Cardiac fibroblast (primary cell): ENCODE measurements around the gene GFRAL.

Experiments used
- DNase-seq, 2 donors: peaks; one replicate each; pipeline versions ENCODE4 v3.0.0 to v3.0.0-alpha.2; 2010; ENCODE audit warnings: low read depth in 2 of 2
- H3K4me3 ChIP-seq, 2 donors: replicated peaks in 1 of 2; 1 replicate in 1 of 2; 2 replicates in 1 of 2; pipeline ENCODE4 v1.5.1; 2011; ENCODE audit warnings: low read depth in 2 of 2, low read length in 2 of 2, mild to moderate bottlenecking in 2 of 2, moderate library complexity in 1 of 2
- TF ChIP-seq, protein P1 (sequence below): IDR thresholded peaks from one replicate; pipeline ENCODE4 v1.5.1; 2011; ENCODE audit warnings: low read depth, mild to moderate bottlenecking, low read length, inconsistent platforms

The GFRAL gene

DNA sequence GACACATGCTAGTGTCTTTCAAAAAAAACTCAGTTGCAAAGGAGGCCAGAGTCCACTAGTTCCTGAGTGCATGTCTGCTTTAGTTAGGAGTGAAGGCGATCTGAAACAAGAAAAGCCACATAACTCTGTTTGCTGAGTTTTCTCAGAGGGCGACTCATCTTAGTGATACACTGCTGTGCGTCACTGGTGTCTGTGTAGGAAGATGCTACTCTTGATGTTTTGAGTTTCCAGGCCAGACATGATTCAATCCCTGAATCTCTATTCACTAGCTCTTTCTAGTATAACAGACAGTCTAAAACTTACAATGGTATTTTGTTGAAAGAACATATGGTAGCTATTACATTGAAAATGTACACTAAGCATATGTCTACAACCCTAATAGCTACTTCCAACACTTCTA is 60.9 kb downstream of the GFRAL start:
- TF ChIP-seq, protein P1, sequence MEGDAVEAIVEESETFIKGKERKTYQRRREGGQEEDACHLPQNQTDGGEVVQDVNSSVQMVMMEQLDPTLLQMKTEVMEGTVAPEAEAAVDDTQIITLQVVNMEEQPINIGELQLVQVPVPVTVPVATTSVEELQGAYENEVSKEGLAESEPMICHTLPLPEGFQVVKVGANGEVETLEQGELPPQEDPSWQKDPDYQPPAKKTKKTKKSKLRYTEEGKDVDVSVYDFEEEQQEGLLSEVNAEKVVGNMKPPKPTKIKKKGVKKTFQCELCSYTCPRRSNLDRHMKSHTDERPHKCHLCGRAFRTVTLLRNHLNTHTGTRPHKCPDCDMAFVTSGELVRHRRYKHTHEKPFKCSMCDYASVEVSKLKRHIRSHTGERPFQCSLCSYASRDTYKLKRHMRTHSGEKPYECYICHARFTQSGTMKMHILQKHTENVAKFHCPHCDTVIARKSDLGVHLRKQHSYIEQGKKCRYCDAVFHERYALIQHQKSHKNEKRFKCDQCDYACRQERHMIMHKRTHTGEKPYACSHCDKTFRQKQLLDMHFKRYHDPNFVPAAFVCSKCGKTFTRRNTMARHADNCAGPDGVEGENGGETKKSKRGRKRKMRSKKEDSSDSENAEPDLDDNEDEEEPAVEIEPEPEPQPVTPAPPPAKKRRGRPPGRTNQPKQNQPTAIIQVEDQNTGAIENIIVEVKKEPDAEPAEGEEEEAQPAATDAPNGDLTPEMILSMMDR: no peak
- peak in 1 of 2 donors; percentile 25 for DNase-seq
- no peak overlapping the region for H3K4me3 ChIP-seq

DNA sequence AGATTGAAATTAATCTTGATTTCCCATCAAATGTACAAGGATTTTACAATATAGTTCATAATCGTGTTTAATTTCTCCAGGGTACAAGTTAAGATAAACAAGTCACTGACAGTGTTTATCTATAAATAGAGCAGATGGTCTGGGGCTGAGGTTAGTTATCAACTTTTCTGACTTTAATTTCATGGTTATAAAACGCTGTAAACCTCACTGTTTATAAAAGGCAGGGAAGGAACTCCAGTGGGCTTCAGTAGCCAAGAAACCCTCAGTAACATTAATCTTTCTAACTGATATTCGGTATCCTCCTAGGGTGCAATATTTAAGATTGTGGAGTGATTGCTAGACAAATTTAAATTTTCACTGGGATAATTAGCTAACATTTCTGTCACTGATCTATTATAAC is 68.6 kb downstream of the GFRAL start:
- TF ChIP-seq, protein P1: no peak
- no peak for DNase-seq
- H3K4me3 ChIP-seq: no peak overlapping the region

DNA sequence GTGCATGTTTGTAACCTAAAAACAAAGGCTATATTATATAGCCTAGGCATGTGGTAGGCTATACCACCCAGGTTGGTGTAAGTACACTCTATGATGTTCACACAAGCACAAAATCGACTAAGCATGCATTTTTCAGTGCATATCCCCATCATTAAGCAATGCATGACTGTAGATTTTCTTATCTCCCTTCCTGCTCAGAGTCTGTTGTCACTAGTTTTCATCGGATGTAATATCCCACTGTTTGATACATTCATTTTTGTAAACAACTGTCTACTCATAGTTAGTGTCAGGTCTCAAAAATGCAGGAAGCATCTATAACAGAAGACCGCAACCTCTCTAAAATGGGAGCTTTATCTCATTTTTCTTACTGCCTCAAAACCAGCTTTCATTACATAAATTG is 70.7 kb downstream of the GFRAL start:
- DNase-seq: peak; percentile 13 to 16
- TF ChIP-seq, protein P1: no peak
- no peak overlapping the region for H3K4me3 ChIP-seq

DNA sequence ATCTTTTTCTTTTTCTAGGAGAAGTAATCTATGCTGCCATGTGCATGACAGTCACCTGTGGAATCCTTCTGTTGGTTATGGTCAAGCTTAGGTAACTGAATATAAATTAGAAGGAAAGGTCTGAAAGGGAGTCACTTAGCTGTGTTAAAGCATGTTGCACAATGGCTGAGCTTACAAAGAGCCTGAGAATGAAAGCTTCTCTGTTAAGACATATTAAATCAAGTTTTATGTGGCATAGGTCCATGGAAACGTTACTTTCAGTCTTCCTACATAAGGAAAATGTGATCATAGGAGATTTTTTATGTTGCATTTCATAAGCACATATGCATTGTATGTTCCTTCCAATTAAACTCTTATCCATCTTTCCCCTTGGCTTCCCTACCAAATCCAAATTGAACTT is 72.1 kb downstream of the GFRAL start:
- DNase-seq: peak; percentile 8 to 10
- no peak overlapping the region for H3K4me3 ChIP-seq
- TF ChIP-seq, protein P1: no peak

DNA sequence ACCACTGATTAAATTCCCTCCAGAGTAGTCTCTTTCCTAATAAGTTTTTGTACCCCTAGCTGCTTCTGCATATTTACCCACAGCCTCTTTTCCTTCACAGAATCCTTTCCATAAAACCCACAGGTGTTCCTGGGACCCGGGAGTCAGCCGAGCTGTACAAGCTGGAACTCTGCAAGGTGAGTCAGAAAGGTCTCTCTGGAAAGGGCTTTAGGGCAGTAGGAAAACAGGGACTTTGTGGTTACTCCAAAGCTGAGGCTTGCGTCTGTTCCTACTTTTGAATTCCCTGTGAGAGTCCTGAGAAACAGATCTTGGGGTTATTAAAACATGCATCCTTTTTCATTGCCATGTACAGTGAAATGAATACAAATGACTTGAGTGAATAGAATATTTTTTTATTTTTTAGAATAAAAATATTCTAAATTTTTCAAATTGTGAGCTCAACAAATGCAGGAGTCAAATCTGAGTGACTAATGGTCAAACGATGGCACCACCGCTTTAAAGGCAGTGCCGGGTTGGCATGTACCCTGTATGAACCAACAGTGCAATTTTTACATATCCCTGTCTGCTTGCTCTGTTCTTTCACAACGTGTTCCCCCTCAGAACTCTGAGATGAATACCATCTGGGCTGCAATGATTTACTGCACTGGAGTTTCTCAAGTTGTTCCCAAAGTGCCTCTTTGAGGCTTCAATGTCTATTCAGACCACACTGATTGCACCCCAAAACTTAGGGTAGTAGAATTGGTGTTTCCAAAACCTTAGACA is 78.4 kb downstream of the GFRAL start:
- no peak for DNase-seq
- TF ChIP-seq, protein P1: no peak
- H3K4me3 ChIP-seq: no peak overlapping the region

DNA sequence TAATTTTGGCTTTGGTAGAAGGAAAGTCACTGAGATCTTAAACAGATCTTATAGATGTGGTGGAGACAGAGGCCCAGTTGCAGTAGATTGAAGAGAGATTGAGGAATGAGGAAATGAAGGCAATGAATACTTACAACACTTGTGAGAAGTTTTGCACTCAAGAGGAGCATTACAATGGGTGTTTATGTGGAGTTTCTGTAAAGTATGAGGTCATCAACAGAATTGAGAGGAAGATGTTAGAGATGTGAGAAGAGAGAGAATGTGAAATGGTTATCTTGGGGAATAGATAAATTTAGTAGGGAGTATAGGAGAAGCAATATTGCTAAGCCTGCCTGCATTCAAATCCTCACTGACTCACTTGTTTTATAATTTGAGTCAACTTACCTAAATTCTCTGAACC is 83.4 kb downstream of the GFRAL start:
- DNase-seq: no peak
- TF ChIP-seq, protein P1: no peak
- H3K4me3 ChIP-seq: no peak overlapping the region

DNA sequence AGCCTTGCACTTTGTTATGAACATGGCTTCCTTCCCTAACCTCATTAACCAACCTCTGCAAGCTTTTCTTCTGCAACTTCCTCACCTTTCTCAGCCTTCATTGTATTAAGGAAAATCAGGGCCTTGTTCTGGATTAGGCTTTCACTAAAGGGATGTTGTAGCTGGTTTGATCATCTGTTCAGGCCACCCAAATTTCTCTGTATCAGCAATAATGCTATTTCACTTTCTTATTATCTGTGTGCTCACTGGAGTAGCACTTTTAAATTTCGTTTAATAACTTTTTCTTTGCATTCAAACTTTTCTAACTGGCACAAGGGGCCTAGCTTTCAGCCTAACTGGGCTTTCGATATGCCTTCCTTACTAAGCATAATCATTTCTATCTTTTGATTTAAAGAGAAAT is 96.7 kb downstream of the GFRAL start:
- TF ChIP-seq, protein P1: no peak
- no peak overlapping the region for H3K4me3 ChIP-seq
- no peak for DNase-seq
